Stimulated activated CD4-positive, alpha-beta T cell treated with anti-CD3 and anti-CD28 coated beads, Interleukin-12 subunit alpha, Interleukin-12 subunit beta, amount 100 ng/mL, for 48 hours (primary cell): ENCODE measurements around the gene STARD4.

Experiments used
- DNase-seq, 3 donors: peaks; one replicate each; pipeline ENCODE4 v3.0.0-alpha.2; 2020; ENCODE audit warnings: low read depth in 2 of 3, low spot score in 1 of 3

The STARD4 gene

GRCh38 chr5:111472096-111472495 lies 40.2 kb downstream of the STARD4 start:
- DNase-seq = no peak

GRCh38 chr5:111469903-111470302 lies 42.4 kb downstream of the STARD4 start:
- DNase-seq = no peak

- DNase-seq = no peak
These were observed 42.9 kb downstream of the STARD4 start for GRCh38 chr5:111469293-111469896.

- no peak for DNase-seq
These were observed 49.0 kb downstream of the STARD4 start for GRCh38 chr5:111463311-111463710.

- DNase-seq = no peak
These were observed 50.4 kb downstream of the STARD4 start for GRCh38 chr5:111461934-111462333.

GRCh38 chr5:111461255-111461671 lies 51.1 kb downstream of the STARD4 start:
- no peak for DNase-seq

- DNase-seq = no peak
These were observed 57.6 kb downstream of the STARD4 start for GRCh38 chr5:111454776-111455175.

GRCh38 chr5:111454198-111454622 lies 58.1 kb downstream of the STARD4 start:
- no peak for DNase-seq

GRCh38 chr5:111453747-111454146 lies 58.6 kb downstream of the STARD4 start:
- DNase-seq = no peak

GRCh38 chr5:111453295-111453694 lies 59.0 kb downstream of the STARD4 start:
- no peak for DNase-seq

- no peak for DNase-seq
These were observed 64.5 kb downstream of the STARD4 start for GRCh38 chr5:111447822-111448221.

GRCh38 chr5:111447099-111447498 lies 65.2 kb downstream of the STARD4 start:
- DNase-seq = no peak
